ENCODE data around the gene AP1G1.

DNA sequence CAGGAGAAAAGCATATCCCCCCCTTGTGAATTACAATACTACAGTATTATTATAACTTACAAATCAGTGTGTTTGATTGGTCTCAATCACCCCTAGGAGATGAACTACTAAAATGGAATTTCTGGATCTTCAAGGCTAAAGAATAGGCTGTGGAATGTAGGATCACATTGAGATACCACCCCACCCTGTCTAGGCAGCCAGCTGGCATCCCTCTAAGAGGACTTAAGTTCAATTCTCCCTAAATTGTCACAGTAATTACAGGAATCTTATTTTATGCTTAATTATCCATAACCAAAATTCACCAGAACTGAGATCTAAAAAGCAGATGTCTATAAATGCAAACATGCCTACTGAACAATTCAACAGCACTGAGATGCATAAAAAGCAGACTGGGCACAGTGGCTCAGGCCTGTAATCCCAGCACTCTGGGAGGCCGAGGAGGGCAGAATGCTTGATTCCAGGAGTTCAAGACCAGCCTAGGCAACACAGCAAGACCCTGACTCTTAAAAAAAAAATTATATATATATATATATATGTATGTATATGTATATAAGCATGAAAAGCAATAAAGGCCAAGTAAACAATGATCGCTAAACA is 12.0 kb downstream of the AP1G1 start:
- TF ChIP-seq, protein P1, sequence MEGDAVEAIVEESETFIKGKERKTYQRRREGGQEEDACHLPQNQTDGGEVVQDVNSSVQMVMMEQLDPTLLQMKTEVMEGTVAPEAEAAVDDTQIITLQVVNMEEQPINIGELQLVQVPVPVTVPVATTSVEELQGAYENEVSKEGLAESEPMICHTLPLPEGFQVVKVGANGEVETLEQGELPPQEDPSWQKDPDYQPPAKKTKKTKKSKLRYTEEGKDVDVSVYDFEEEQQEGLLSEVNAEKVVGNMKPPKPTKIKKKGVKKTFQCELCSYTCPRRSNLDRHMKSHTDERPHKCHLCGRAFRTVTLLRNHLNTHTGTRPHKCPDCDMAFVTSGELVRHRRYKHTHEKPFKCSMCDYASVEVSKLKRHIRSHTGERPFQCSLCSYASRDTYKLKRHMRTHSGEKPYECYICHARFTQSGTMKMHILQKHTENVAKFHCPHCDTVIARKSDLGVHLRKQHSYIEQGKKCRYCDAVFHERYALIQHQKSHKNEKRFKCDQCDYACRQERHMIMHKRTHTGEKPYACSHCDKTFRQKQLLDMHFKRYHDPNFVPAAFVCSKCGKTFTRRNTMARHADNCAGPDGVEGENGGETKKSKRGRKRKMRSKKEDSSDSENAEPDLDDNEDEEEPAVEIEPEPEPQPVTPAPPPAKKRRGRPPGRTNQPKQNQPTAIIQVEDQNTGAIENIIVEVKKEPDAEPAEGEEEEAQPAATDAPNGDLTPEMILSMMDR (optimal IDR thresholded peaks at IDR 0.05 in 1 of 3, IDR thresholded peaks at IDR 0.05 in 1 of 3, conservative IDR thresholded peaks at IDR 0.05 in 1 of 3; ENCODE audit: extremely low read depth in 1 of 3, insufficient read depth in 2 of 3, low read length in 3 of 3), result no peak
- TF ChIP-seq EZH2 (IDR thresholded peaks at IDR 0.05; ENCODE audit: low read length), result no peak

Data from keratinocyte (primary cell).